ENCODE data around the gene NAB2. TPM values are rescaled to one million over a fixed set of nuclear protein-coding genes. Genes with fewer than 3 reads are reported as not detected.

The NAB2 gene
- total RNA-seq, 4 donors from 2014 or later, result 28.2 to 52.5 (median 36.9) TPM

DNA sequence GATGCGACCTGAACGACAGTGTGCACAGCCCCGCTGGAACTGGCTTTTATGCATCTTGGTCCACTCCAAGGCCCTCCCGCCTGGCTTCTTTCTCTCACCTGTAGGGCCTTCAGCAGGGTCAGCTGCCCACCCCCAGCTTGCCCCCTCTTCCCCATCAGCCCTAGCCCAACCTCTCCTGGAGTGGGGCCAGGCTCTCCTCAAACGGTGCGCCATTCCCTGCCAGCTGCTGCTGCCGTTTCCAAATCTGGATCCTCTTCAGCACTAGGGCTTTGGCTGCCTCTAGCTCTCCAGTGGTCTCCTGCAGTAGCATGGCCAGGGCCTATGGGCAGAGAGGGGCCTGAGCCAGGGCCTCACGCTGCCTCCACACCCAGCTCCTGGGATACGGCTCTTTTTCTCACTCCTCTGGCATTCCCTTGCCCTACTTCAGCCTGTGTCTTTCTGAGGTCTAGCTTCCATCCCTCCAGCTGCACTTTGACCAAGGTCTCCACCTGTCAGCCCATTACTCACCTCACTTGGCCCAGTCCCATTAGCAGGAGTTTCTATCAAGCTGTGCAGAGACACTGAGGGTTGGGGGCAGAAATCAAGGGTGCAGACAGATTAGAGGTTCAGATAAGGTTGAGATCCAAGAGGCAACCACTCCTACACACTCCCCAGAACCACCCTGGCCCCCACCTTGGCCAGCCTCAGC, 17.3 kb downstream of the NAB2 start:
- no peaks in the 10 kb centered on the region for H3K27me3 ChIP-seq
- no peaks in the 10 kb centered on the region for H3K9me3 ChIP-seq
- H3K36me3 ChIP-seq, result peaks cover 52% of the 10 kb centered on the region
- TF ChIP-seq POLR2A (IDR thresholded peaks at IDR 0.05) (no peak), EP300 (IDR thresholded peaks at IDR 0.05) (no peak), POLR2AphosphoS5 (IDR thresholded peaks at IDR 0.05) (no peak)
- TF ChIP-seq, protein P1, sequence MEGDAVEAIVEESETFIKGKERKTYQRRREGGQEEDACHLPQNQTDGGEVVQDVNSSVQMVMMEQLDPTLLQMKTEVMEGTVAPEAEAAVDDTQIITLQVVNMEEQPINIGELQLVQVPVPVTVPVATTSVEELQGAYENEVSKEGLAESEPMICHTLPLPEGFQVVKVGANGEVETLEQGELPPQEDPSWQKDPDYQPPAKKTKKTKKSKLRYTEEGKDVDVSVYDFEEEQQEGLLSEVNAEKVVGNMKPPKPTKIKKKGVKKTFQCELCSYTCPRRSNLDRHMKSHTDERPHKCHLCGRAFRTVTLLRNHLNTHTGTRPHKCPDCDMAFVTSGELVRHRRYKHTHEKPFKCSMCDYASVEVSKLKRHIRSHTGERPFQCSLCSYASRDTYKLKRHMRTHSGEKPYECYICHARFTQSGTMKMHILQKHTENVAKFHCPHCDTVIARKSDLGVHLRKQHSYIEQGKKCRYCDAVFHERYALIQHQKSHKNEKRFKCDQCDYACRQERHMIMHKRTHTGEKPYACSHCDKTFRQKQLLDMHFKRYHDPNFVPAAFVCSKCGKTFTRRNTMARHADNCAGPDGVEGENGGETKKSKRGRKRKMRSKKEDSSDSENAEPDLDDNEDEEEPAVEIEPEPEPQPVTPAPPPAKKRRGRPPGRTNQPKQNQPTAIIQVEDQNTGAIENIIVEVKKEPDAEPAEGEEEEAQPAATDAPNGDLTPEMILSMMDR (IDR thresholded peaks at IDR 0.05), result no peak
- no peak overlapping the region for H3K4me3 ChIP-seq
- peaks cover 40% of the 10 kb centered on the region for H3K4me1 ChIP-seq
- 79% methylated on average over 9 of the region's 9 CpGs for WGBS
- peak in 1 of 2 donors; percentile 55 for DNase-seq (ENCODE audit: low spot score in 2 of 2)
- H3K27ac ChIP-seq, result no peak overlapping the region

DNA sequence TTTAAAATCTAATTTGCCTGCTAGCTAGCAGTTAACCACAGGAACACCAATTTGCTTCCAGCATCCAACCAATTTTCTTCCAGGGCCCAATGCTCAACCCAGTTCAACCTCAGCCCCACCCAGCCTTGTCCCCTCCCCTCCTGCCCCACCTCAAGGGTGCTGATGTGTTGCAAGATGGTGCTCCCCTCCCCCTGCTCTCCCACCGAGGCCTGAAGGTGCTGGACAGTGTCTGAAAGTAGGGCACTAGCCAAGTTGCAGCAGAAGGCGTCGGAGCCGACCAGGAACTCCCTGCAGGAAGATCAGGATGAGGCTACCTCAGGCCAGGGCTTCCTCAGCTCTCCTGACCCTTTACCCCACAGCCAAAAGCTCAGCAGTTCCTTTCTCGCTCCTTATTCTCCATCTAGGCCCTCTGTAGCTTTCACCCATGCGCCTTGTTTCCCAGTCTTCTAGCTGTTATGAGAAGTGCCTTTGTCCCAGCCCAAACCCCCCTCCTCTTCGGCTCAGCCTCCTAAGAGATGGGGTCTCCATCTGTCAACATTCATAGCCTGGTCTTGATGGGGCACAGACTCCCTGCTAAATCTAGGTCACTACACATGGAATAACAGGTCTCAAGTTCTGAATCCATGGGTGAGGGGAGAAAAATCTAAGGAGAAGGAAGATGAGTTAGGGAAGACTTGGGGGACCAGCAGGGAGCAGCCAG, 18.7 kb downstream of the NAB2 start:
- no peak overlapping the region for H3K27ac ChIP-seq
- H3K27me3 ChIP-seq, result no peaks in the 10 kb centered on the region
- 53% methylated on average over 7 of the region's 7 CpGs for WGBS
- peaks cover 45% of the 10 kb centered on the region for H3K4me1 ChIP-seq
- peak in 1 of 2 donors; percentile 60 for DNase-seq (ENCODE audit: low spot score in 2 of 2)
- no peak overlapping the region for H3K4me3 ChIP-seq
- H3K9me3 ChIP-seq, result no peaks in the 10 kb centered on the region
- peaks cover 41% of the 10 kb centered on the region for H3K36me3 ChIP-seq
- no peak for TF ChIP-seq EP300 (IDR thresholded peaks at IDR 0.05)
- no peak for TF ChIP-seq POLR2A (IDR thresholded peaks at IDR 0.05)
- TF ChIP-seq, protein P1 (IDR thresholded peaks at IDR 0.05), result no peak
- TF ChIP-seq POLR2AphosphoS5 (IDR thresholded peaks at IDR 0.05), result no peak

DNA sequence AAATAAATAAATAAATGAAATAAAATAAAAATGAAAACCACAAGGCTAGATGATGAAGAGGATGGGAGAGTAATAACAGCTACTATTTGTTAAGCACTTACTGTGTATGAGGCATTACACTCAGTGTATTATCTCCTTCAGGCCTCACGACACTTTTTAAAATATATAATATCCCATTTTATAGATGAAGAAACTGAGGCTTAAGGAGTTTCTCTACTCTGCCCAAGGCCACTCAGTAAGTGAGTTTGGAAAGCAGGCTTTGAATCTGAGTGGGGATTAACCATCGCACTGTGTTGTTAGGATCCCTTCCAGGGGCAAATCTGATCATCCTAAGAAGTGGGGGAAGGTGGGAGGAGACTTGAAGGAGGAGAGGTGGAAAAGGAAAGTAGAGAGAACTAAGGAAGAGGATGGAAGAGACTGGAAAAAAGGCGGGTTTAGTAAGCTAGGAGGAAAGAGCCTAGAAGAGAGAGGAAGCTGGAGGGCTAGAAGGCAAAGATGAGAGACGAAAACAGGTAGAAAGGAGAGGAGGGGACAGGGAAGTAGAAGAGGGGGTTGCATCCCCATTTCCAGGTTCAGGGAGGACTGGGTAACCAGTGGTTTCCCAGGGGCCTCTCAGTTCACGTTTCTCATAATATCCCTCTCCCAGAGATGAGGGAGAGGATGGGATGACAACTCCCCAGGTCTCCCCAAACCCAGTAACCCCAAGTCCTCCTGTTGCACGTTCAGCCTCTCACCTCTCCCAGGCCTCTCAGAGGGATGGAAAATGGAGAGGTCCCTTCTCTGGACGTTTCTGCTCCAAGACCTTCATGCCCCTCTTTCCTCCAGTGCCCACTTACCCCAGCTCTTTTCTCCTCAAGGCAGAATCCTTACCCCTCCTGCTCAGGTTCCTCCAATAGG, 20.5 kb downstream of the NAB2 start:
- peaks cover 47% of the 10 kb centered on the region for H3K4me1 ChIP-seq
- WGBS, result 43% methylated on average over 7 of the region's 7 CpGs

DNA sequence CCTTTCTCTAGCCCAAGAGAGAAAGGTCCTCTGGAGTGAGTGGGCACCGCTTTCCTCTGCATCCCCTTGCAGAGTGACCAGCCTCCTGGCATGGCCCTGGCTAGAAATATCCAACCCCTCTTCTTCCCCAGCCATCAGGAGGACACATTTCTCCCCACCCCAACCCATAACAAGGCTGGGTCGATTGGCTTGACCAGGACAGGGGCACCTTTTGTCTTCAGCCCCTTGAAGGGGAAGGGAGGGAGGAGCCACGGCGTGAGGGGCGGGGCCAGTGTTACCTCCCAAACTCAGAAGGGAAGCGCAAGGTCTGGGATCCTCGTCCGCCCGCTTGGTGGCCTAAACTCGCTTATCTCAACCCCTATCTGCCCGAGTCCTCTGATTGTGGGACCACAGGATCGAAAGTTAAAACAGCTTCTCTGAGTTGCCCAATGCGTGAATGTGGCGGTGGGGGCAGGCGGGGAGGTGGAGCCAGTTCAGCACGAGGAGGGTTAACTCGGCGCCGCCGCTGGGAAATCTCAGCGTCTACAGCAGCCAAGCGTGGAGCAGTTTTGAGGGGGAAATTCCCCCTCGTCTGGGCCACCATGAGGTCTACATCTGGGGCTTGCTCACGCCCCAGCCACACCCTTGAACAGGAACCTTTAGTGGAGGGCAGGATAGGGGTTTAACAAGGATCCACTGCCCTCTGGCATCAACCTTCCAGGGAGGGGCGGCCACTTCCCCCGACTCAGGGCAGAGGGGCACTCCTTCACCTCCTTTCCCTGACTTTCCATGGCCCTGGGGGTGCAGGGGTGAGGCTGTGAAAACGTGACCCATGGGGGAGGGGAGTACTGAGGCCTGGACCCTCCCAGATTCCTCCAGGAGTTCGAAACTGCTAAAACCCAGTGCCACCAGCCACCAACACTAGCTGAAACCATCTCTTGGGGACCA, 21.5 kb downstream of the NAB2 start:
- H3K9me3 ChIP-seq, result no peaks in the 10 kb centered on the region
- no peak for TF ChIP-seq POLR2A (IDR thresholded peaks at IDR 0.05)
- H3K4me3 ChIP-seq, result peak overlapping the region; percentile 86
- H3K36me3 ChIP-seq, result peaks cover 24% of the 10 kb centered on the region
- peaks cover 47% of the 10 kb centered on the region for H3K4me1 ChIP-seq
- 6% methylated on average over 14 of the region's 28 CpGs for WGBS
- H3K27me3 ChIP-seq, result no peaks in the 10 kb centered on the region
- peak overlapping the region; percentile 94 for H3K27ac ChIP-seq
- peak; percentile 89 to 90 for DNase-seq (ENCODE audit: low spot score in 2 of 2)

More for the DNA sequence above, 20.5 kb downstream of the NAB2 start:
- Histone ChIP-seq H3K9me3 (no peaks in the 10 kb centered on the region), H3K36me3 (peaks cover 33% of the 10 kb centered on the region), H3K27ac (peak overlapping the region; percentile 94), H3K27me3 (no peaks in the 10 kb centered on the region), H3K4me3 (peak overlapping the region; percentile 86)
- TF ChIP-seq POLR2A (IDR thresholded peaks at IDR 0.05) (no peak), POLR2AphosphoS5 (IDR thresholded peaks at IDR 0.05) (no peak), EP300 (IDR thresholded peaks at IDR 0.05) (no peak)
- TF ChIP-seq, protein P1 (IDR thresholded peaks at IDR 0.05), result no peak
- no peak for DNase-seq (ENCODE audit: low spot score in 2 of 2)
